ENCODE data around the gene TEKTIP1.
A peak's percentile ranks its signal among the peaks of the same experiment; 100 is the strongest.

Gene TEKTIP1

GRCh38 chr19:3538258-3538929 lies 580 bp upstream of the TEKTIP1 start:
- no peak for DNase-seq

- DNase-seq = no peak
Observed at GRCh38 chr19:3539756-3540118, 763 bp downstream of the TEKTIP1 start.

GRCh38 chr19:3543150-3544057 lies 4.4 kb downstream of the TEKTIP1 start:
- DNase-seq = no peak

- no peak for DNase-seq
Observed at GRCh38 chr19:3544058-3544376, 5.0 kb downstream of the TEKTIP1 start.

GRCh38 chr19:3544742-3545668 lies 6.0 kb downstream of the TEKTIP1 start:
- DNase-seq = peak; percentile 38

- DNase-seq = no peak
Observed at GRCh38 chr19:3545669-3546034, 6.7 kb downstream of the TEKTIP1 start.

- DNase-seq = no peak
Observed at GRCh38 chr19:3546119-3546518, 7.1 kb downstream of the TEKTIP1 start.

GRCh38 chr19:3547301-3547731 lies 8.3 kb downstream of the TEKTIP1 start:
- no peak for DNase-seq

GRCh38 chr19:3547767-3548282 lies 8.9 kb downstream of the TEKTIP1 start:
- no peak for DNase-seq

GRCh38 chr19:3548606-3549005 lies 9.6 kb downstream of the TEKTIP1 start:
- no peak for DNase-seq

- DNase-seq = no peak
Observed at GRCh38 chr19:3549816-3550215, 10.8 kb downstream of the TEKTIP1 start.

- no peak for DNase-seq
Observed at GRCh38 chr19:3550947-3551791, 12.2 kb downstream of the TEKTIP1 start.

GRCh38 chr19:3551792-3552095 lies 12.8 kb downstream of the TEKTIP1 start:
- no peak for DNase-seq

GRCh38 chr19:3554254-3555083 lies 15.5 kb downstream of the TEKTIP1 start:
- no peak for DNase-seq

- DNase-seq = no peak
Observed at GRCh38 chr19:3555653-3556422, 16.9 kb downstream of the TEKTIP1 start.

GRCh38 chr19:3556423-3556977 lies 17.5 kb downstream of the TEKTIP1 start:
- no peak for DNase-seq

GRCh38 chr19:3556978-3557460 lies 18.0 kb downstream of the TEKTIP1 start:
- no peak for DNase-seq

- DNase-seq = peak; percentile 91
Observed at GRCh38 chr19:3557461-3558248, 18.7 kb downstream of the TEKTIP1 start, which contains the start of gene MFSD12. Gene MFSD12, minus strand, starts transcription at chr19:3557586. Its CDS starts 183 bp downstream, at chr19:3557403.

All from fibroblast of skin of right quadriceps (primary cell).